ENCODE measurements around the gene RANBP1.

The RANBP1 gene

GRCh38 chr22:20101638-20102037 lies 14.3 kb upstream of the RANBP1 start:
- no peak overlapping the region for H3K4me3 ChIP-seq (ENCODE audit: low read depth, low read length)
- H3K9me3 ChIP-seq (ENCODE audit: control insufficient read depth, insufficient read depth, low read depth, low read length) = no peaks in the 10 kb centered on the region
- no peaks in the 10 kb centered on the region for H3K27me3 ChIP-seq (ENCODE audit: control insufficient read depth, insufficient read depth, low read length)
- H3K27ac ChIP-seq (ENCODE audit: low read depth, low read length) = no peak overlapping the region
- no peak overlapping the region for H3K9ac ChIP-seq (ENCODE audit: low read length)
- H3K4me1 ChIP-seq (ENCODE audit: control insufficient read depth, insufficient read depth, low read length) = peaks cover 5% of the 10 kb centered on the region; the same call in 1 of the 2 replicates
- H3K36me3 ChIP-seq (ENCODE audit: control insufficient read depth, insufficient read depth, low read length) = peaks cover 94% of the 10 kb centered on the region

GRCh38 chr22:20102203-20102780 lies 13.6 kb upstream of the RANBP1 start:
- H3K27me3 ChIP-seq (ENCODE audit: control insufficient read depth, insufficient read depth, low read length) = no peaks in the 10 kb centered on the region
- peaks cover 5% of the 10 kb centered on the region; the same call in 1 of the 2 replicates for H3K4me1 ChIP-seq (ENCODE audit: control insufficient read depth, insufficient read depth, low read length)
- H3K9ac ChIP-seq (ENCODE audit: low read length) = no peak overlapping the region
- peaks cover 94% of the 10 kb centered on the region for H3K36me3 ChIP-seq (ENCODE audit: control insufficient read depth, insufficient read depth, low read length)
- H3K27ac ChIP-seq (ENCODE audit: low read depth, low read length) = no peak overlapping the region
- no peaks in the 10 kb centered on the region for H3K9me3 ChIP-seq (ENCODE audit: control insufficient read depth, insufficient read depth, low read depth, low read length)
- no peak overlapping the region for H3K4me3 ChIP-seq (ENCODE audit: low read depth, low read length)

GRCh38 chr22:20105456-20106204 lies 10.3 kb upstream of the RANBP1 start:
- Histone ChIP-seq H3K36me3 (ENCODE audit: control insufficient read depth, insufficient read depth, low read length) (peaks cover 96% of the 10 kb centered on the region), H3K9me3 (ENCODE audit: control insufficient read depth, insufficient read depth, low read depth, low read length) (no peaks in the 10 kb centered on the region), H3K27ac (ENCODE audit: low read depth, low read length) (no peak overlapping the region), H3K4me3 (ENCODE audit: low read depth, low read length) (no peak overlapping the region), H3K9ac (ENCODE audit: low read length) (no peak overlapping the region), H3K4me1 (ENCODE audit: control insufficient read depth, insufficient read depth, low read length) (0 out of 2 replicates have a peak, but pooled peaks cover under 1% of the 10 kb centered on the region), H3K27me3 (ENCODE audit: control insufficient read depth, insufficient read depth, low read length) (no peaks in the 10 kb centered on the region)

GRCh38 chr22:20106205-20106848 lies 9.6 kb upstream of the RANBP1 start:
- Histone ChIP-seq H3K4me1 (ENCODE audit: control insufficient read depth, insufficient read depth, low read length) (no peaks in the 10 kb centered on the region), H3K27me3 (ENCODE audit: control insufficient read depth, insufficient read depth, low read length) (no peaks in the 10 kb centered on the region), H3K27ac (ENCODE audit: low read depth, low read length) (no peak overlapping the region), H3K4me3 (ENCODE audit: low read depth, low read length) (no peak overlapping the region), H3K36me3 (ENCODE audit: control insufficient read depth, insufficient read depth, low read length) (peaks cover 97% of the 10 kb centered on the region), H3K9me3 (ENCODE audit: control insufficient read depth, insufficient read depth, low read depth, low read length) (no peaks in the 10 kb centered on the region), H3K9ac (ENCODE audit: low read length) (no peak overlapping the region)

GRCh38 chr22:20106849-20107237 lies 9.1 kb upstream of the RANBP1 start:
- no peaks in the 10 kb centered on the region for H3K4me1 ChIP-seq (ENCODE audit: control insufficient read depth, insufficient read depth, low read length)
- H3K27ac ChIP-seq (ENCODE audit: low read depth, low read length) = no peak overlapping the region
- H3K9me3 ChIP-seq (ENCODE audit: control insufficient read depth, insufficient read depth, low read depth, low read length) = no peaks in the 10 kb centered on the region
- H3K9ac ChIP-seq (ENCODE audit: low read length) = no peak overlapping the region
- no peaks in the 10 kb centered on the region for H3K27me3 ChIP-seq (ENCODE audit: control insufficient read depth, insufficient read depth, low read length)
- H3K36me3 ChIP-seq (ENCODE audit: control insufficient read depth, insufficient read depth, low read length) = peaks cover 97% of the 10 kb centered on the region
- H3K4me3 ChIP-seq (ENCODE audit: low read depth, low read length) = no peak overlapping the region

GRCh38 chr22:20107471-20107901 lies 8.4 kb upstream of the RANBP1 start:
- Histone ChIP-seq H3K9me3 (ENCODE audit: control insufficient read depth, insufficient read depth, low read depth, low read length) (no peaks in the 10 kb centered on the region), H3K36me3 (ENCODE audit: control insufficient read depth, insufficient read depth, low read length) (peaks cover 97% of the 10 kb centered on the region)

GRCh38 chr22:20107951-20108756 lies 7.8 kb upstream of the RANBP1 start:
- no peaks in the 10 kb centered on the region for H3K9me3 ChIP-seq (ENCODE audit: control insufficient read depth, insufficient read depth, low read depth, low read length)
- H3K36me3 ChIP-seq (ENCODE audit: control insufficient read depth, insufficient read depth, low read length) = peaks cover 97% of the 10 kb centered on the region
- no peaks in the 10 kb centered on the region for H3K4me1 ChIP-seq (ENCODE audit: control insufficient read depth, insufficient read depth, low read length)
- no peaks in the 10 kb centered on the region for H3K27me3 ChIP-seq (ENCODE audit: control insufficient read depth, insufficient read depth, low read length)
- H3K27ac ChIP-seq (ENCODE audit: low read depth, low read length) = no peak overlapping the region
- H3K4me3 ChIP-seq (ENCODE audit: low read depth, low read length) = no peak overlapping the region
- H3K9ac ChIP-seq (ENCODE audit: low read length) = no peak overlapping the region

More at GRCh38 chr22:20107471-20107901, 8.4 kb upstream of the RANBP1 start:
- no peaks in the 10 kb centered on the region for H3K4me1 ChIP-seq (ENCODE audit: control insufficient read depth, insufficient read depth, low read length)
- no peaks in the 10 kb centered on the region for H3K27me3 ChIP-seq (ENCODE audit: control insufficient read depth, insufficient read depth, low read length)
- H3K27ac ChIP-seq (ENCODE audit: low read depth, low read length) = no peak overlapping the region
- H3K9ac ChIP-seq (ENCODE audit: low read length) = no peak overlapping the region
- H3K4me3 ChIP-seq (ENCODE audit: low read depth, low read length) = no peak overlapping the region

GRCh38 chr22:20108757-20109230 lies 7.1 kb upstream of the RANBP1 start:
- Histone ChIP-seq H3K27ac (ENCODE audit: low read depth, low read length) (no peak overlapping the region), H3K9me3 (ENCODE audit: control insufficient read depth, insufficient read depth, low read depth, low read length) (no peaks in the 10 kb centered on the region), H3K9ac (ENCODE audit: low read length) (no peak overlapping the region)

GRCh38 chr22:20109411-20110358 lies 6.2 kb upstream of the RANBP1 start:
- H3K4me1 ChIP-seq (ENCODE audit: control insufficient read depth, insufficient read depth, low read length) = no peaks in the 10 kb centered on the region
- no peaks in the 10 kb centered on the region for H3K9me3 ChIP-seq (ENCODE audit: control insufficient read depth, insufficient read depth, low read depth, low read length)
- H3K27ac ChIP-seq (ENCODE audit: low read depth, low read length) = no peak overlapping the region
- H3K4me3 ChIP-seq (ENCODE audit: low read depth, low read length) = no peak overlapping the region
- H3K36me3 ChIP-seq (ENCODE audit: control insufficient read depth, insufficient read depth, low read length) = peaks cover 97% of the 10 kb centered on the region
- H3K9ac ChIP-seq (ENCODE audit: low read length) = no peak overlapping the region
- no peaks in the 10 kb centered on the region for H3K27me3 ChIP-seq (ENCODE audit: control insufficient read depth, insufficient read depth, low read length)

More at GRCh38 chr22:20108757-20109230, 7.1 kb upstream of the RANBP1 start:
- Histone ChIP-seq H3K27me3 (ENCODE audit: control insufficient read depth, insufficient read depth, low read length) (no peaks in the 10 kb centered on the region), H3K4me1 (ENCODE audit: control insufficient read depth, insufficient read depth, low read length) (no peaks in the 10 kb centered on the region), H3K4me3 (ENCODE audit: low read depth, low read length) (no peak overlapping the region), H3K36me3 (ENCODE audit: control insufficient read depth, insufficient read depth, low read length) (peaks cover 96% of the 10 kb centered on the region)
